ENCODE data around the gene GUCY1B1.
A peak's percentile ranks its signal among the peaks of the same experiment; 100 is the strongest.

Gene GUCY1B1

GRCh38 chr4:155800685-155801343 lies 42.0 kb downstream of the GUCY1B1 start:
- DNase-seq, result no peak

GRCh38 chr4:155802190-155802959 lies 43.6 kb downstream of the GUCY1B1 start:
- DNase-seq, result no peak

- DNase-seq, result no peak
Measured at GRCh38 chr4:155805016-155805415, 46.2 kb downstream of the GUCY1B1 start.

GRCh38 chr4:155807021-155807420 lies 48.2 kb downstream of the GUCY1B1 start:
- DNase-seq, result no peak

GRCh38 chr4:155809835-155810234 lies 51.0 kb downstream of the GUCY1B1 start:
- DNase-seq, result peak in 1 of 2 donors; percentile 59

GRCh38 chr4:155811083-155811482 lies 52.3 kb downstream of the GUCY1B1 start:
- DNase-seq, result no peak

- no peak for DNase-seq
Measured at GRCh38 chr4:155818639-155819038, 59.8 kb downstream of the GUCY1B1 start.

GRCh38 chr4:155819066-155819465 lies 60.2 kb downstream of the GUCY1B1 start:
- DNase-seq, result no peak

- no peak for DNase-seq
Measured at GRCh38 chr4:155820887-155821518, 62.2 kb downstream of the GUCY1B1 start.

- no peak for DNase-seq
Measured at GRCh38 chr4:155822572-155822971, 63.8 kb downstream of the GUCY1B1 start.

GRCh38 chr4:155828628-155829027 lies 69.8 kb downstream of the GUCY1B1 start:
- DNase-seq, result no peak

- DNase-seq, result no peak
Measured at GRCh38 chr4:155832664-155833063, 73.8 kb downstream of the GUCY1B1 start.

GRCh38 chr4:155837203-155837796 lies 78.5 kb downstream of the GUCY1B1 start:
- DNase-seq, result no peak

GRCh38 chr4:155842080-155842479 lies 83.3 kb downstream of the GUCY1B1 start:
- no peak for DNase-seq

- no peak for DNase-seq
Measured at GRCh38 chr4:155846929-155847328, 88.1 kb downstream of the GUCY1B1 start.

GRCh38 chr4:155849042-155849441 lies 90.2 kb downstream of the GUCY1B1 start:
- DNase-seq, result no peak

GRCh38 chr4:155853189-155853588 lies 94.4 kb downstream of the GUCY1B1 start:
- no peak for DNase-seq

- DNase-seq, result no peak
Measured at GRCh38 chr4:155854582-155855226, 95.9 kb downstream of the GUCY1B1 start.

GRCh38 chr4:155855897-155856296 lies 97.1 kb downstream of the GUCY1B1 start:
- no peak for DNase-seq
